T-helper 1 cell treated with Interleukin-12 subunit alpha and Interleukin-12 subunit beta and Interleukin-4 antibody, amounts not matched to agents 30 μg/mL and 1 μg/mL, for 36 hours (primary cell): ENCODE measurements around the gene USP24.
A peak's percentile ranks its signal among the peaks of the same experiment; 100 is the strongest.
"Not testable (repeated sequence)": the region's sequence is repeated elsewhere in the genome, so short reads cannot be mapped to it uniquely, and the experiment has no call there.

ENCODE experiments used
- H3K27ac Mint-ChIP-seq: one replicate; pipeline ENCODE4 v1.8.0; 2021; ENCODE audit warnings: mild to moderate bottlenecking, mixed read lengths
- H3K27me3 Mint-ChIP-seq: one replicate; pipeline ENCODE4 v1.8.0; 2021; ENCODE audit warnings: low read depth, mixed read lengths
- H3K36me3 Mint-ChIP-seq: one replicate; pipeline ENCODE4 v1.8.0; 2021; ENCODE audit warnings: low read depth, mixed read lengths
- H3K4me1 Mint-ChIP-seq: one replicate; pipeline ENCODE4 v1.8.0; 2021; ENCODE audit warnings: low read depth, mixed read lengths
- H3K4me3 Mint-ChIP-seq: one replicate; pipeline ENCODE4 v1.8.0; 2021; ENCODE audit warnings: mild to moderate bottlenecking, moderate library complexity, mixed read lengths
- H3K9me3 Mint-ChIP-seq: one replicate; pipeline ENCODE4 v1.8.0; 2021; ENCODE audit warnings: mixed read lengths

Gene USP24

DNA sequence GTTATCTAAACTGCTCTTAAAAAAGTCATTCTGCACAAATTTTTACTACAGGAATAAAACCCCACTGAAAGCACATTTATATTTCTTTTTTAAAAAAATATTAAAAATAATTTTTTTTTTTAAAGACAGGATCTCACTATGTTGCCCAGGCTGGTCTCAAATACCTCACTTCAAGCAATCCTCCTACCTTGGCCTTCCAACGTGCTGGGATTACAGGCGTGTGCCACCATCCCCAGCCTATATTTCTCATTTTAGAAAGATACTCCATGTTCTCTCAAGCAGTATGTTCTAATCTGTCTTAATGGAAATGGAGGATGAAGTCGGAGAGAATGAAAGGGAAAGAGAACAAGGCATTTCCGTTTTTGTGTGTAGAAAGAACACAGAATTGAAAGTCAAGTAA, 17.1 kb downstream of the USP24 start:
- Mint-ChIP-seq H3K27me3 (no peaks in the 10 kb centered on the region), H3K27ac (no peak overlapping the region), H3K4me3 (no peak overlapping the region), H3K4me1 (peaks cover 50% of the 10 kb centered on the region), H3K36me3 (peaks cover 13% of the 10 kb centered on the region), H3K9me3 (no peaks in the 10 kb centered on the region)

DNA sequence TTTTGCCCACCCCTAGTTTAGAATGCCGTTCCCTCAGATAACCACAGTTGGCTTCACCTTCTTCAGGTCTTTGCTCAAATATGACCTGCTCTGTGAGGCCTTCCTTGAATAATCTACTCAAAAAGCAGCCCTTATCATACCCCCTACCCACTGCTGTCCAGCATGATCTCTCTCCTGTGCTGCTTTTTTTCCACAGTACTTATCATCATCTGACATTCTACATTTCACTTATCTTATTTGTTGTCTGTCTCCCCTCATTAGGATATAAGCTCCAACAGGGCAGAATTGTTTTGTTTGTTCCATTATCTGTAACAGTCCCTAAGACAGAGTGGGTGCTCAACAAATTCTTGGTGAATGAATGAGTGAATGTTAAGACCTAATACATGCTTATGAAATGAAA, 18.1 kb downstream of the USP24 start:
- Mint-ChIP-seq H3K36me3 (peaks cover 13% of the 10 kb centered on the region), H3K4me3 (no peak overlapping the region), H3K27me3 (no peaks in the 10 kb centered on the region), H3K9me3 (no peaks in the 10 kb centered on the region), H3K4me1 (peaks cover 46% of the 10 kb centered on the region), H3K27ac (no peak overlapping the region)

DNA sequence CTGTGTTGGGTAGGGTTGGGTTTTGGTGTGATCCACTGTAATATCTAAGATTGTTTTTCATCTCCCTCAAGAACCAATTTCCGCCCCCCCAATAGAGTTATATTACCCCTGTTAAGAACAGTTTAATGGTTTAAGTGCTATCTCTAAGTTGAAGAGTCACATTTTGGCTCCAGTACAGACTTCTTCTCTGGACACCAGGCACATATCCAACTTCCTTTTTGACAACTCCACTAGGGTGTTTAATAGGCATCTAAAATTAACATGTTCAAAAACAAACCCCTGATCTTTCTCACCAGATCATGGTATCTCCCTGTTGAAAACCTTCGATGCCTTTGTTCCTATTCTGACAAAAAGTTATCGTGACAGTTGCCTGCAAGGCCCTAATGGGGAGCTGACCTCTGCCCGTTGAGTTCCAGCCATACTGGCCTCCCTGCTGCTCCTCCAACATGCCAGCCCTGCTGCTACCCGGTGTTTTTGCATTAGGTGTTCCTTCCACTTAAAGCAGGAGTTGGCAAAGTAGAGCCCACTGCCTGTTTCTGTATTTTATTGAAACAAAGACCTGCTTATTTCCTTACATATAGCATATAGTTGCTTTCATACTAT, 18.6 kb downstream of the USP24 start:
- Mint-ChIP-seq H3K4me1 (peaks cover 43% of the 10 kb centered on the region), H3K27ac (no peak overlapping the region), H3K36me3 (peaks cover 13% of the 10 kb centered on the region), H3K27me3 (no peaks in the 10 kb centered on the region), H3K4me3 (no peak overlapping the region), H3K9me3 (no peaks in the 10 kb centered on the region)

DNA sequence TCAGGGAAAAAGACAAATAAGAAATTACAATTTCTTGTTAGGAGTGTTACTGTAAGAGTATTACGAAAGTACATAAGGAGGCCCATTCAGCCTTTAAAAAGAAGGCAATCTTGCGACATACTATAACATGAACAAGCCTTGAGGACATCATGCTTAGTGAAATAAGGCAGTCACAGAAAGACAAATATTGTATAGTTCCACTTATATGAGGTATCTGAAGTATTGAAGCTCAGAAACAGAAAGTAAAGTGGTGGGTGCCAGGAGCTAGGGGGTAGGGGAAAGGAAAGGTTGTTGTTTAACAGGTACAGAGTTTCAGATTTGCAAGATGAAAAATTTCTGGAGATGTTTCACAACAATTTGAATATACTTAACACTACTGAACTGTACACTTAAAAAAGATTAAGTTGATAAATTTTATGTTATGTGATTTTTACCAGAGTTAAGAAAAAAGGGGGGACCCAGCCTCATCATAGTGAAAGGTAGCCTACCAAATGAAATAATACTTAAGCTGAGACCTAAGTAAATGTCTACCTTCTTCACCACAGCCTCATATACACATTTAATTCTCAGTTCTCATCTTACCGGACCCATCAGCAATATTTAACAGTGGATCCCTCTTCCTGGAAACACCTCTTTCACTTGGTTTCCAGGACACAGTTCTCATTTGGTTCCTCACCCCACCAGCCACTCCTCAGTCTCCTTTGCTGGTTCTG, 19.5 kb downstream of the USP24 start:
- H3K4me3 Mint-ChIP-seq = no peak overlapping the region
- no peaks in the 10 kb centered on the region for H3K27me3 Mint-ChIP-seq
- H3K9me3 Mint-ChIP-seq = no peaks in the 10 kb centered on the region
- H3K4me1 Mint-ChIP-seq = peaks cover 37% of the 10 kb centered on the region
- peaks cover 13% of the 10 kb centered on the region for H3K36me3 Mint-ChIP-seq
- no peak overlapping the region for H3K27ac Mint-ChIP-seq

DNA sequence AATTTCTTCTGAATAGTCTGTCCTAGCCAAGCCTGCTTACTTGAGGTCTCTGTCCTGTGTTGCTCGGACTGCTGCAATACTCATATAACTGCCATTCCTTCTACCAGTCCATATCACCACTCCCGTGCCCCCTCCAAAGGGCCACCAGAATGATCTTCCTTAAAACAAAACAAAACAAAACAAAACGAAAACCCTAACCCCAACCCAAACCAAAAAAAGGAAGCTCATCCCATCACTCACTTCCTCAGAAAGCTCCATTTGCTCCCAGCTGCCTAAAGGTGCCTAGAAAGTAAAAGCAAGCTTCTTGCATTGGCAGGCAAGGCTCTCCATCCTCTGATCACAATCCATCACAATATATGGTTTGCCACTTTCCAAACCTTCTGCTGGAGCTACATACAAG, 20.3 kb downstream of the USP24 start:
- Mint-ChIP-seq H3K4me1 (peaks cover 35% of the 10 kb centered on the region), H3K27ac (no peak overlapping the region), H3K9me3 (no peaks in the 10 kb centered on the region), H3K36me3 (peaks cover 12% of the 10 kb centered on the region), H3K27me3 (no peaks in the 10 kb centered on the region), H3K4me3 (no peak overlapping the region)

DNA sequence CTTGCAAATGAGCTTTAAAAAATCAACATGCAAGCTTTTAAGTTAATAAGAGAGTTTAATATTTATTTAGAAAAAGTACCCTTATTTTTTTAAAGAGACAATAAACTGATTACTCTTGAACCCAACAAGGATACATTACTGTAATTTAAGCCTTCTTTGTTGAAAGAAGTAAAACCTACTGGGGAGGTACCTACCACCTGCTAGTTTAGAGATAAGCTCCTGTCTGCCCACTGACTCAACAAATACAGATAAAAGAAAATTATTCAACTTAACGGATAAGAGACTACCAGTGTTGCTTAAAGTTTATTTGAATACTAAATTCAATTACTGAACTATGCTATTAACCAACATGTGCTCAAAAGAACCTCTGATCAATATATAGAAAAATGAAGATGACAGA, 23.1 kb downstream of the USP24 start:
- H3K9me3 Mint-ChIP-seq = no peaks in the 10 kb centered on the region
- H3K36me3 Mint-ChIP-seq = peaks cover 10% of the 10 kb centered on the region
- H3K27ac Mint-ChIP-seq = no peak overlapping the region

DNA sequence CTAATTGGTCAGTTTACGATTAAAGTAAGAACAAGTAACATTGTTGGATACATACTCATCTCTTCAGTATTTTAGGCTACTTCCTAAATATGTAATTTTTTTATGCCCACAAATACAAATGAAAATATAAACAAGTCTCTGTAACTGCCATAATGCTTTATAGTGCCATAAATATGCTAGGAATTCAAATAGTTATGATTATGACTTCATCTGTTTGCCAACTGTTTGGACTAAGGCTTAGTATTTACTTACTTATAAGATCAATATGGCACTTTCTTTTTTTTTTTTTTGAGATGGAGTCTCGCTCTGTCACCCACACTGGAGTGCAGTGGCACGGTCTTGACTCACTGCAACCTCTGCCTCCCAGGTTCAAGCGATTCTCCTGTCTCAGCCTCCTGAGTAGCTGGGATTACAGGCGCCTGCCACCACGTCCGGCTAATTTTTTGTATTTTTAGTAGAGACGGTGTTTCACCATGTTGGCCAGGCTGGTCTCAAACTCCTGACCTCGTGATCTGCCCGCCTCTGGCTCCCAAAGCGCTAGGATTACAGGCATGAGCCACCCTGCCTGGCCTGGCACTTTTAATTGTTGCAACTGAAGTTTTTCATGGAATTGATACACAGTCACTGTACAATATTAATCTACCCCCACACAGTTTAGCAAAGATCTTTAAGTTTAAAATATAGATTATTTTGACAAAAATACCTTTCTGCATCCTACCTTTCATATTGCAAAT, 23.8 kb downstream of the USP24 start:
- H3K27ac Mint-ChIP-seq, H3K4me3 Mint-ChIP-seq, H3K9me3 Mint-ChIP-seq, H3K27me3 Mint-ChIP-seq: not testable (repeated sequence)
- H3K36me3 Mint-ChIP-seq = peaks cover 14% of the 10 kb centered on the region
- peaks cover 26% of the 10 kb centered on the region for H3K4me1 Mint-ChIP-seq

More for the DNA sequence above, 23.1 kb downstream of the USP24 start:
- H3K27me3 Mint-ChIP-seq = no peaks in the 10 kb centered on the region
- peaks cover 31% of the 10 kb centered on the region for H3K4me1 Mint-ChIP-seq
- H3K4me3 Mint-ChIP-seq = no peak overlapping the region

DNA sequence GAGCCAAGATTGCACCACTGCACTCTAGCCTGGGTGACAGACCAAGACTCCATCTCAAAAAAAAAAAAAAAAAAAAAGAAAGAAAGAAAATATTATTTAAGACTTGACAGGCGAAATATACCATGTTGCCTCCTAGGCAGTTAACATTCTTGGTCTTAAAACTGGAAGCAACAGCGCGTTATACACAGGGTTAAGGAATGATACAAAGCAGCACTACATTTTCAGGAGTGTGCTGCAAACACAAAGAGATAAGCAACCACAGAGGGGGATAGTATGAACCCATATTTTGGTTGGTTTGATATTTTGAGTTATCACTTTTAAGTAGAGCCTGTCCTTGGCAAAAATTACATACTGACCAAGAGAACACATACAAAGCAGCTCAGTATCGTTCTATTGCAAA, 25.1 kb downstream of the USP24 start:
- no peak overlapping the region for H3K27ac Mint-ChIP-seq
- peaks cover 19% of the 10 kb centered on the region for H3K36me3 Mint-ChIP-seq
- peaks cover 19% of the 10 kb centered on the region for H3K4me1 Mint-ChIP-seq
- no peaks in the 10 kb centered on the region for H3K27me3 Mint-ChIP-seq
- H3K4me3 Mint-ChIP-seq = no peak overlapping the region
- H3K9me3 Mint-ChIP-seq = peaks cover 10% of the 10 kb centered on the region

DNA sequence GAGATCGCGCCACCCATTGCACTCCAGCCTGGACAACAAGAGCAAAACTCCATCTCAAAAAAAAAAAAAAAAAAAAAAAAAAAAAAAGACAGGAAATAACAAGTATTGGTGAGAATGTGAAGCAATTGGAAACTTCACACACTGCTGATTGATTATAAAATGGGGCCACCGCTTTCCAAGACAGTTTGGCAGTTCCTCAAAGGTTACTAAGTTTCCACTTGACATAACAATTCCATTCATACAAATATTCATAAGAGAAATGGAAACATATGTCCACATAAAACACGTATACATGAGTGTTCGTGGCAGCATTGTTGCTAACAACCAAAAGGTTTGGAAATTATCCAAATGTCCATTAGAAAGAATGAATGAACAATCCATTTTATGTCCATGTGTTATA, 26.3 kb downstream of the USP24 start:
- H3K4me3 Mint-ChIP-seq = no peak overlapping the region
- no peaks in the 10 kb centered on the region for H3K27me3 Mint-ChIP-seq
- H3K36me3 Mint-ChIP-seq = peaks cover 22% of the 10 kb centered on the region
- H3K9me3 Mint-ChIP-seq = peaks cover 18% of the 10 kb centered on the region
- H3K4me1 Mint-ChIP-seq = peaks cover 13% of the 10 kb centered on the region
- H3K27ac Mint-ChIP-seq = peak overlapping the region; percentile 18

DNA sequence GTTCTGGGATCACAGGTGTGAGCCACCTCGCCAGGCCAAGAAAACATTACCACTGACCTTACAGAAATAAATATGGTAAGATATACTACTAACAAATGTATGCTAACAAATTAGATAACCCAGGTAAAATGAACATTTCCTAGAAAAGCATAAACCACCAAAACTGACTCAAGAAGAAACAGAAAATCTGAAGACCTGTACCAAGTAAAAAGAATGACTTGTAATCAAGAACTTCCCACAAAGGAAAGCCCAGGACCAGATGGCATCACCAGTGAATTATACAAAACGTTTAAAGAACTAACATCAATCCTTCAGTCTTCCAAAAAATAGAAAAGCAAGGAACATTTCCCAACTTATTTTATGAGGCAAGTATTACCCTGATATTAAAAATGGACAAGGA, 29.3 kb downstream of the USP24 start:
- no peak overlapping the region for H3K4me3 Mint-ChIP-seq
- H3K36me3 Mint-ChIP-seq = peaks cover 29% of the 10 kb centered on the region
- no peaks in the 10 kb centered on the region for H3K27me3 Mint-ChIP-seq
- H3K4me1 Mint-ChIP-seq = peaks cover 12% of the 10 kb centered on the region
- no peak overlapping the region for H3K27ac Mint-ChIP-seq
- peaks cover 28% of the 10 kb centered on the region for H3K9me3 Mint-ChIP-seq

DNA sequence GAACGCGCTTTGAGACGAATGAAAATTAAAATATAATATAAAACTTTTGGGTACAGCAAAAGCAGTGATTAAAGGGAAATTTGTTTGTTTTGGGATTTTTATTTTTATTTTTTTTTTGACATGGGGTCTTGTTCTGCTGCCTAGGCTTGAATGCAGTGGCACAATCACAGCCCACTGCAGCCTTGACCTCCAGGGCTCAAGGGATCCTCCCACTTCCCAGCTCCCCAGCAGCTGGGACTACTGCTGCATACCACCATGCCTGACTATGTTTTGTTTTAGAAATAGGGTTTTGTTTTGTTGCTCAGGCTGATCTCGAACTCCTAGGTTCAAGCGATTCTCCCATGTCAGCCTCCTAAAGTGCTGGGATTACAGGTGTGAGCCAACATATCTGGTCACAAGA, 30.3 kb downstream of the USP24 start:
- H3K9me3 Mint-ChIP-seq = peaks cover 28% of the 10 kb centered on the region
- peaks cover 14% of the 10 kb centered on the region for H3K4me1 Mint-ChIP-seq
- H3K36me3 Mint-ChIP-seq = peaks cover 29% of the 10 kb centered on the region
- no peaks in the 10 kb centered on the region for H3K27me3 Mint-ChIP-seq
- H3K4me3 Mint-ChIP-seq = no peak overlapping the region
- no peak overlapping the region for H3K27ac Mint-ChIP-seq

DNA sequence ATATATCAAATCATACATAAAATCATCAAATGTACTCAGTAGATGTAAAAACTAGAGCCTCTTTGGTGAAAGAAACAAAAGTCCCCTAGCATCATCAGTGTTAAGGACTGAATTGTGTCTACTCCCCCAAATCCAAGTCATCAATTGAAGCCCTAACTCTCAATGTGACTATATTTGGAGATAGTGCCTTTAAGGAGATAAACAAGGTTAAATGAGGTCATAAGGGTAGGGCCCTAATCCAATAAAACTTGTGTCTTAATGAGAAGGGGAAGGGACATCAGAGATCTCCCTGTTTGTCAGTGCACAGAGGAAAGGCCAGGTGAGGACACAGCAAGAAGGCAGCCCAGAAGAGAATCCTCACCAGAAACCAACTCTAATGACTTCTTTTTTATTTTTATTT, 33.5 kb downstream of the USP24 start:
- H3K27me3 Mint-ChIP-seq = no peaks in the 10 kb centered on the region
- H3K4me1 Mint-ChIP-seq = peaks cover 18% of the 10 kb centered on the region
- no peak overlapping the region for H3K27ac Mint-ChIP-seq
- peaks cover 26% of the 10 kb centered on the region for H3K36me3 Mint-ChIP-seq
- H3K4me3 Mint-ChIP-seq = no peak overlapping the region
- H3K9me3 Mint-ChIP-seq = peaks cover 28% of the 10 kb centered on the region

DNA sequence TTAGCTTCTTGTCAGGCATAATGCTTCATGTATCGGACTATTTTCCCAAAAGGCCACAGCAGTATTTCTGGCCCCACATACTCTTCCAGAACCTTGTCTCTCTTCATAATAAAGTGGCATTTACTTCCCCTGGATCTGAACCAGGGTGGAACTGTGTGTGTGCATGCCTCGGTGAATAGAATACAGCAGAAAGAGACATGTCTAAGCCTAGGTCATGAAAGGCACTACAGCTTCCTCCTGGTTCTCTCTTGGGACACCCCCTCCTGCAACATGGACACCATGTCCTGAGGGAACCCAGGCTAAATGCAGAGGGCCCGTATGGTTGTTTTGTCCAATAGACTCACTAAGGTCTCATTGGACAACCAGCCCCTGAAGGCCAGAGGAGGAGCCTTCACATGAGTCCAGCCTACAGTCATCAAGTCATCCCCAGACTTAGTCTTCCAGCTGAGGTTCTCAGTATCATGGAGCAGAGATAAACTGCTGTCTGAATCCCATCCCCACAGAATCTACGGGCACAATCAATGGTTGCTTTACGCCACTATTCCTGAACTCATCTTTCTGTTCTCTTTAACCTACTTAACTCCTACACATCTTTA, 35.0 kb downstream of the USP24 start:
- no peak overlapping the region for H3K4me3 Mint-ChIP-seq
- peaks cover 12% of the 10 kb centered on the region for H3K4me1 Mint-ChIP-seq
- H3K36me3 Mint-ChIP-seq = peaks cover 20% of the 10 kb centered on the region
- peaks cover 19% of the 10 kb centered on the region for H3K9me3 Mint-ChIP-seq
- H3K27me3 Mint-ChIP-seq = no peaks in the 10 kb centered on the region
- no peak overlapping the region for H3K27ac Mint-ChIP-seq

DNA sequence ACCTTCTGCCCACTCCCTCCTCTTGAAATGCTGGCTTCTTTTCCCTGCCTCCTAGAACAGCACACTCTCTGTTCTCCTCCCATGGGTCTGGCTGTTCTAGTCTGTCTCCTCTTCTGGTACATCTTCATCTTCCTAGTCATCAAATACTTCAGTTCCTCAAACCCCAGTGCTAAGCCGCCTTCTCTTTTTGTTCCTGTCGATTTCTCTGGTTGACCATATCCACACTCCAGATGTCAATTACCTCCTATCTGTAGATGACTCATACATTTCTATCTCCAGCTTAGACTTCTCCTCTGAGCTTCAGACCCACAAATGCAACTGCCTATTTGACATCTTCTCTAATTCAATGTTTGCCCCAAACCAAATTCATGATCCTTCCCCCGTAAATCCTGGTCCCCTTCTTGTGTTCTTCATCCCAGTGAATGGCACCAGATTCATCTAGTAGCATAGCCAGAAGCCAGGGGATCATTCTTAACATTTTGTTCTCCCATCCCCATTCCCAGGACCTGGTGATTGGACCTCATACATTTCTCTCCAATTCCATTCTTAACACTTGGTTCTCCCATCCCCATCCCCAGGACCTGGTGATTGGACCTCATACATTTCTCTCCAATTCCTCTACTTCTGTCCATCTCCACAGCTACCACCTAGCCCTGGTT, 35.9 kb downstream of the USP24 start:
- Mint-ChIP-seq H3K9me3 (peaks cover 13% of the 10 kb centered on the region), H3K36me3 (peaks cover 15% of the 10 kb centered on the region), H3K4me3 (no peak overlapping the region), H3K27me3 (no peaks in the 10 kb centered on the region), H3K27ac (no peak overlapping the region), H3K4me1 (peaks cover 12% of the 10 kb centered on the region)
